Loucy (cell line): ENCODE results near the gene ARID1B.

Experiments used
- H2AFZ ChIP-seq: fragments of 200-600 bp; sonication (generic); 2 replicates; pipeline ENCODE4 v1.6.0; 2016; ENCODE audit warnings: antibody characterized with exemption, mild to moderate bottlenecking, low read length, moderate library complexity
- H3F3A ChIP-seq: fragments of 200-600 bp; 2 replicates; pipeline ENCODE4 v1.6.0; 2016; ENCODE audit warnings: antibody characterized with exemption, low read depth, mild to moderate bottlenecking
- H3K27me3 ChIP-seq: fragments of 200-600 bp; sonication (generic); 2 replicates; pipeline ENCODE4 v1.6.1; 2014; ENCODE audit warnings: low read length, mild to moderate bottlenecking; ENCODE audit not compliant: insufficient read depth, poor library complexity, severe bottlenecking
- H3K36me3 ChIP-seq: fragments of 200-600 bp; sonication (generic); 2 replicates; pipeline ENCODE4 v1.6.1; 2016; ENCODE audit warnings: low read length; ENCODE audit not compliant: insufficient read depth
- H3K4me1 ChIP-seq: fragments of 200-600 bp; sonication (generic); 2 replicates; pipeline ENCODE4 v1.5.1; 2014; ENCODE audit warnings: low read length, mild to moderate bottlenecking; ENCODE audit not compliant: insufficient read depth, poor library complexity, severe bottlenecking
- H3K4me2 ChIP-seq: fragments of 200-600 bp; sonication (generic); 2 replicates; pipeline ENCODE4 v1.6.0; 2014; ENCODE audit warnings: antibody characterized with exemption, low read length, low read depth, mild to moderate bottlenecking; ENCODE audit not compliant: poor library complexity, severe bottlenecking
- H3K4me3 ChIP-seq: fragments of 200-600 bp; sonication (generic); 2 replicates; pipeline ENCODE4 v1.5.1; 2014; ENCODE audit warnings: low read length, mild to moderate bottlenecking, mixed read lengths; ENCODE audit not compliant: poor library complexity, severe bottlenecking
- H3K79me2 ChIP-seq: fragments of 200-600 bp; sonication (generic); 2 replicates; pipeline ENCODE4 v1.6.1; 2014; ENCODE audit warnings: low read length; ENCODE audit not compliant: insufficient read depth
- H3K9ac ChIP-seq: fragments of 200-600 bp; sonication (generic); 2 replicates; pipeline ENCODE4 v1.6.0; 2014; ENCODE audit warnings: mild to moderate bottlenecking, low read depth, low read length, moderate library complexity; ENCODE audit not compliant: poor library complexity, severe bottlenecking
- H3K9me2 ChIP-seq: fragments of 200-600 bp; sonication (generic); replicated peaks from 2 replicates; pipeline ENCODE4 v1.6.1; 2016; ENCODE audit warnings: low read depth, low read length, mixed read lengths
- H3K9me3 ChIP-seq: fragments of 200-600 bp; sonication (generic); 2 replicates; pipeline ENCODE4 v1.6.1; 2014; ENCODE audit warnings: mild to moderate bottlenecking, antibody characterized with exemption, low read length, low read depth; ENCODE audit not compliant: insufficient read depth
- H4K20me1 ChIP-seq: fragments of 200-600 bp; sonication (generic); 2 replicates; pipeline ENCODE4 v1.6.0; 2014; ENCODE audit warnings: antibody characterized with exemption, low read length, mild to moderate bottlenecking; ENCODE audit not compliant: insufficient read depth, poor library complexity, severe bottlenecking
- CTCF ChIP-seq: fragments of 200-600 bp; sonication (generic); conservative IDR thresholded peaks from 2 replicates; pipeline ENCODE4 v1.5.1; 2014; ENCODE audit warnings: mild to moderate bottlenecking, antibody characterized with exemption, low read length
- EZH2phosphoT487 ChIP-seq: fragments of 200-600 bp; IDR thresholded peaks from 2 replicates; pipeline ENCODE4 v1.6.1; 2018; ENCODE audit warnings: antibody characterized with exemption, mild to moderate bottlenecking, moderate library complexity, borderline replicate concordance

The ARID1B gene

DNA sequence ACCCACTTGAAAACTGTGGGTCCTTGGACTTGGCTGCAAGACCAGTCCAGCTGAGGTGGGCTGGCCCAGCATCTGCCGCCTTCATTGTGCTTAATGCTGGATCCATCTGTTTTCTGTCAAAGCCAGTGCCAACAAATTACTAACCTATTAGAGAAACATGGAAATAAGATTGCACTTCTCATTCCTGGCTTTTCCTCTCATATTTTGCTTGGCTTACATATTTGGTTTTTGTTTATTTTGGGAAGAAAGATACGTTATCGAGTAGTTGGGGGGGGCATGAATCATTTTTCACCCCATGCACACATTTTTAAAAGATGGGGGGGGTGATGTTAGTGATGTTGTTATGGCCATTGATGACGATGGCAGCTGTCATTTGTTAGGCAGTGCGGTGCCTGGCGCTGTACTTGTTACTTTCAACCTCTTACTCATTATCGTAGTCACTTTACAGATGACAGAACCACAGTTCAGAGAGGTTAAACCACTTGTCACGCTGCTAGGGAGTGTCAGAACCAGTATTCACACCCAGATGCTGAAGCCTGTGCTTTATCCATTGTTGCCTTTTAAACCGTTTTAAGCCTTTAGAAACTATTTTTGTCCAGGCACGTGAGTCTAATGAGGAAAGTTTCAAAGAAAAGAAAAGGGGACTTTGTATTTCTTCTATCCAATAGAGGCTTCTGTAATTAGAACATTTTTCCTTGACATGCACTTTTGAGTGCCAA, 366.2 kb downstream of the ARID1B start:
- H3K36me3 ChIP-seq, result peaks cover 42% of the 10 kb centered on the region; the same call in 1 of the 2 replicates
- H3K9me3 ChIP-seq, result no peaks in the 10 kb centered on the region
- no peaks in the 10 kb centered on the region for H3K9me2 ChIP-seq
- TF ChIP-seq CTCF (no peak), EZH2phosphoT487 (no peak)
- no peak overlapping the region for H3K4me3 ChIP-seq
- no peak overlapping the region for H3K9ac ChIP-seq
- H3K79me2 ChIP-seq, result no peaks in the 10 kb centered on the region
- H2AFZ ChIP-seq, result no peak overlapping the region
- no peaks in the 10 kb centered on the region for H4K20me1 ChIP-seq
- no peaks in the 10 kb centered on the region for H3K4me1 ChIP-seq
- no peak overlapping the region for H3K4me2 ChIP-seq
- H3F3A ChIP-seq, result no peaks in the 10 kb centered on the region
- no peaks in the 10 kb centered on the region for H3K27me3 ChIP-seq

DNA sequence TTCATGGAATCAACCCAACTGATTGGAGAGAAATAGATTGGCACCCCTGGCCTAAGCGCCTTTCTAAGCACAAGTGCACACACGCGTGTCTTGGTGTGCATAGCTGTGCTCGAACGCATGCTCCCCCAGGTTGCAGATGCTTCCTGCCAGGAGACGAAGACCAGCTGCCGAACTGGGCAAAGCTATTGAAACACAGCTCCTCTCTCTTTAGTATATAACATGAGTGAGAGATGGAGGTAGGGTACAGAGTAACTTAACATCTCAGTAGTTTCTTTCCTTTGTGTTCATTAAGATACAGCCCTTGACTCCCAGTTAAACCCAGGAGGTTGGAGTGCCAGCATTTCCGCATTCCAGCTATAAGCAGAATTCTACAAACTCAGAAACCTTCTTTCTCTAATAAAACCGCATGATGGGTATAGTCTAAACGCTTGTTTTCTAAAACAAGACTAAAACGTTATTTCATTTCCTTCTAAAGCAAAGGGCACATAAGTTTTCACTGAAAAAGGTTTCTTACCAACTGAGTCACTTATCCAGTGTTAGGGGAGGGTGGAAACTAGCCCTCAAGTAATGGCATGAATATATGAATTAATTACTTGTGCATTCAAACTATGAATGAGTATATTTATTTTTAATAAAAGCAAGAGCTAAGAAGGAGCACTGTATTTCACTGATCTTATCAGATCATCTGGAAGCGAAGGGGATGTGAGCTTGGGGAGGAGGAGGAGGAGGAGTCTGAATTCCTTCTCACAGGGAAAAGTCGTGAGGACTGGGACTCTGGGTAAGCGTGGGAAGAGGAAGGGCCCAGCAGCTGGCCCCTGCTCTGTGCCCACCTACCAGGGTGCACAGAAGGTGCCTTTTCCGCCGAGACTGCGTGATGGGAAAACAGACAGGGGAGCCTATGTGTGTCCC, 367.0 kb downstream of the ARID1B start:
- no peaks in the 10 kb centered on the region for H3K27me3 ChIP-seq
- peaks cover 42% of the 10 kb centered on the region; the same call in 1 of the 2 replicates for H3K36me3 ChIP-seq
- H3K9ac ChIP-seq, result no peak overlapping the region
- no peak for TF ChIP-seq CTCF
- TF ChIP-seq EZH2phosphoT487, result no peak
- H3F3A ChIP-seq, result no peaks in the 10 kb centered on the region
- no peaks in the 10 kb centered on the region for H3K79me2 ChIP-seq
- no peak overlapping the region for H2AFZ ChIP-seq
- H3K9me2 ChIP-seq, result no peaks in the 10 kb centered on the region
- no peaks in the 10 kb centered on the region for H4K20me1 ChIP-seq
- H3K4me2 ChIP-seq, result no peak overlapping the region
- no peaks in the 10 kb centered on the region for H3K4me1 ChIP-seq
- no peak overlapping the region for H3K4me3 ChIP-seq
- no peaks in the 10 kb centered on the region for H3K9me3 ChIP-seq

DNA sequence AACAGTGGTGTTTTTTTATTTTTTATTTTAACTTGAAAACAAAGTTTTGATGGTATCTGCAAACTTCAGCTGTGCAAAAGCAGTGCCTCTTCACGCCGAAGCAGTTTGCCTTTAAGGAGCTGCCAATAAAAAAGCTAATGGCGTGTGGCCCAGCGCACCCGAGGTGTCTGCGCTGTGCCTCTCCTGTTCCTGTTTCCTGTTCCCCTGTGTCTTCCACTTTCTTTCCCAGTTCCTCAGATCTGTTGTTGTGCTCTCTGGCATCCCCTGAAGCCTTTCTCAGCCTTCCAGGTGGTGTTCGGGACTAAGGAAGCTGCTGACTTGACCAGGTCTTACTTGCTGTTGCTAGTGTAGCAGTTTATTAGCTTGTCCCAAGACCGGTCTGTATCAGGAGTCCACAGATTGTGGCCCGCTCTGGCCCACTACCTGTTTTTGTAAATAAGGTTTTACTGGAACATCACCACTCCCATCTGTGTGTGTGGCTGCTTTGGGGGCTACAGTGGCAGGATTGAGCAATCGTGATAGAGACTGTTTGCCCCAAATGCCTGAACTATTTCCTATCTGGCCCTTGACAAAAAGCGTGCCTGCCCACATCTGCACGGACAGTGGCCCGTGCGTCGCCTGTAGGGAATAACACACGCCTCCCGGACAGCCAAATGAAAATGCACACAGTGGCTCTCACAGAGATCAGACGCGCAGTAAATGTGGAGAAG, 367.8 kb downstream of the ARID1B start:
- Histone ChIP-seq H4K20me1 (no peaks in the 10 kb centered on the region), H3K27me3 (no peaks in the 10 kb centered on the region), H3K4me2 (no peak overlapping the region), H3K36me3 (peaks cover 50% of the 10 kb centered on the region; the same call in 1 of the 2 replicates), H3F3A (no peaks in the 10 kb centered on the region), H3K9ac (no peak overlapping the region), H3K9me3 (no peaks in the 10 kb centered on the region), H3K79me2 (no peaks in the 10 kb centered on the region), H3K4me3 (no peak overlapping the region), H2AFZ (no peak overlapping the region), H3K4me1 (no peaks in the 10 kb centered on the region), H3K9me2 (no peaks in the 10 kb centered on the region)
- TF ChIP-seq EZH2phosphoT487, result no peak
- no peak for TF ChIP-seq CTCF
